HFFc6 (cell line): ENCODE data around the gene BLOC1S6. TPM values are rescaled to one million over a fixed set of nuclear protein-coding genes. Genes with fewer than 3 reads are reported as not detected.

Source experiments
- DNase-seq: peaks from one replicate; pipeline ENCODE4 v3.0.0-alpha.2; 2018
- H3K27ac Mint-ChIP-seq: 2 replicates; pipeline ENCODE4 v1.8.0; 2020; ENCODE audit warnings: mild to moderate bottlenecking, mixed read lengths
- H3K27me3 Mint-ChIP-seq: 2 replicates; pipeline ENCODE4 v1.8.0; 2021; ENCODE audit warnings: mild to moderate bottlenecking, moderate library complexity, mixed read lengths; ENCODE audit not compliant: insufficient read depth
- H3K36me3 Mint-ChIP-seq: 2 replicates; pipeline ENCODE4 v1.8.0; 2021; ENCODE audit warnings: low read depth, mixed read lengths
- H3K4me1 Mint-ChIP-seq: 2 replicates; pipeline ENCODE4 v1.8.0; 2020; ENCODE audit warnings: low read depth, mixed read lengths
- H3K4me3 Mint-ChIP-seq: 2 replicates; pipeline ENCODE4 v1.8.0; 2020; ENCODE audit warnings: mild to moderate bottlenecking, moderate library complexity, mixed read lengths
- H3K9me3 Mint-ChIP-seq: 2 replicates; pipeline ENCODE4 v1.8.0; 2020; ENCODE audit warnings: mild to moderate bottlenecking, mixed read lengths
- total RNA-seq, 6 experiments: library from RNA; stranded (reverse); fragmentation: NEBNext Ultra II Directional; extraction: Animal tissue kit (Norgen Biotek cat#: 25700); gene quantifications; 2 replicates in 1 of 6; 3 replicates in 5 of 6; pipeline ENCODE4 v1.2.3, GENCODE V29; 2021
- TF ChIP-seq, protein P1 (sequence below): fragments of 200-600 bp; sonication (generic); IDR thresholded peaks from 2 replicates; pipeline ENCODE4 v1.5.0; 2021; ENCODE audit warnings: antibody characterized with exemption, mild to moderate bottlenecking

The BLOC1S6 gene
- total RNA-seq, 6 experiments from 2014 or later = 55.2 to 67.2 (median 59.4) TPM

DNA sequence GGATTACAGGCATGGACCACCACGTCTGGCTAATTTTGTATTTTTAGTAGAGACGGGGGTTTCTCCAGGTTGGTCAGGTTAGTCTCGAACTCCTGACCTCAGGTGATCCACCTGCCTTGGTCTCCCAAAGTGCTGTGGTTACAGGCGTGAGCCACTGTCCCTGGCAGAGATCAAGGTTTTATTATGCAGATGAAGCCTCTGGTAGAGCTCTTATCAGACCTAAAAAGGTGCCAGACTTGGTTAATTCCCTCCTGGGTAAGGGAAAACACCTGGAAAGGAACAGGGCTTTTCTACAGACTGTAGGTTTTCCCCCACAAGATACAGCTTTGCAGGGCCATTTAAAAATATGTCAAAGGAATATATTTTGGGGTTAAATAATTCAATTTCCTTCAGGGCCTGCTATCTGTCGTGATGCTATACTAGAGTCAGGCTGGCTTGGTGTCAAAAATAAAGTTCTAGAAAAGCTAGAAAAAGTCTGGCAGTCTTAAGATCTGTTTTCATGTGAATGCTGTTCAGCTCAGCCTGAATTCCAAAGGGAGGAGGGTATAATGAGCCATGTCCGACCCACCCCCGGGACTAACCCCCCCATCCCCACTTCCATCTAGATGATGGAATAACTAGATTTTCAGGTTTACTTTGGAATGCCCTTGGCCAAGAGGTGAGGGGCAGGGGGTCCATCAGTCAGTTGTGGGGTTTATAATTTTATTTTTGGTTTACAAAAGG lies 1.9 kb upstream of the BLOC1S6 start:
- DNase-seq = no peak
- peaks cover 24% of the 10 kb centered on the region for H3K4me1 Mint-ChIP-seq
- peaks cover 2% of the 10 kb centered on the region for H3K27me3 Mint-ChIP-seq
- H3K4me3 Mint-ChIP-seq = no peak overlapping the region
- TF ChIP-seq, protein P1, sequence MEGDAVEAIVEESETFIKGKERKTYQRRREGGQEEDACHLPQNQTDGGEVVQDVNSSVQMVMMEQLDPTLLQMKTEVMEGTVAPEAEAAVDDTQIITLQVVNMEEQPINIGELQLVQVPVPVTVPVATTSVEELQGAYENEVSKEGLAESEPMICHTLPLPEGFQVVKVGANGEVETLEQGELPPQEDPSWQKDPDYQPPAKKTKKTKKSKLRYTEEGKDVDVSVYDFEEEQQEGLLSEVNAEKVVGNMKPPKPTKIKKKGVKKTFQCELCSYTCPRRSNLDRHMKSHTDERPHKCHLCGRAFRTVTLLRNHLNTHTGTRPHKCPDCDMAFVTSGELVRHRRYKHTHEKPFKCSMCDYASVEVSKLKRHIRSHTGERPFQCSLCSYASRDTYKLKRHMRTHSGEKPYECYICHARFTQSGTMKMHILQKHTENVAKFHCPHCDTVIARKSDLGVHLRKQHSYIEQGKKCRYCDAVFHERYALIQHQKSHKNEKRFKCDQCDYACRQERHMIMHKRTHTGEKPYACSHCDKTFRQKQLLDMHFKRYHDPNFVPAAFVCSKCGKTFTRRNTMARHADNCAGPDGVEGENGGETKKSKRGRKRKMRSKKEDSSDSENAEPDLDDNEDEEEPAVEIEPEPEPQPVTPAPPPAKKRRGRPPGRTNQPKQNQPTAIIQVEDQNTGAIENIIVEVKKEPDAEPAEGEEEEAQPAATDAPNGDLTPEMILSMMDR = no peak
- H3K9me3 Mint-ChIP-seq = no peaks in the 10 kb centered on the region
- peaks cover 4% of the 10 kb centered on the region; the same call in 1 of the 2 replicates for H3K36me3 Mint-ChIP-seq
- no peak overlapping the region for H3K27ac Mint-ChIP-seq

DNA sequence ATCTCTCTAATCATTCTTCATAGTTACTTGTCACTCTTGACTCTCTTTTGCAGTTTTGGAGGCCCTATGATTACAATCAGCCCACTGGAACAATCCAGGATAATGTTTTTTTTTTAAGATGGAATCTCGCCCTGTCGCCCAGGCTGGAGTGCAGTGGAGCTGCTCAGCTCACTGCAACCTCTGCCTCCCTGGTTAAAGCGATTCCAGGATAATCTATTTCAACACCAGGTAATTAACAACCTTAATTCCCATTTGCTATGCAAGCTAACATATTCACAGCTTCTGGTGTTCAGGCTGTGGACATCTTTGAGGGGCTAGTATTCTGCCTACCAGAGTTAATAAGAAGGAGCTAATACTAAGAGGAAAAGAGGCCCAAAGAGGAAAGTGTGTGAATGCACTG lies 1.1 kb upstream of the BLOC1S6 start:
- Mint-ChIP-seq H3K4me3 (peak overlapping the region; percentile 90), H3K9me3 (no peaks in the 10 kb centered on the region), H3K27ac (peak overlapping the region; percentile 100), H3K27me3 (peaks cover 2% of the 10 kb centered on the region), H3K4me1 (peaks cover 24% of the 10 kb centered on the region), H3K36me3 (peaks cover 4% of the 10 kb centered on the region; the same call in 1 of the 2 replicates)
- no peak for DNase-seq
- TF ChIP-seq, protein P1 = no peak

DNA sequence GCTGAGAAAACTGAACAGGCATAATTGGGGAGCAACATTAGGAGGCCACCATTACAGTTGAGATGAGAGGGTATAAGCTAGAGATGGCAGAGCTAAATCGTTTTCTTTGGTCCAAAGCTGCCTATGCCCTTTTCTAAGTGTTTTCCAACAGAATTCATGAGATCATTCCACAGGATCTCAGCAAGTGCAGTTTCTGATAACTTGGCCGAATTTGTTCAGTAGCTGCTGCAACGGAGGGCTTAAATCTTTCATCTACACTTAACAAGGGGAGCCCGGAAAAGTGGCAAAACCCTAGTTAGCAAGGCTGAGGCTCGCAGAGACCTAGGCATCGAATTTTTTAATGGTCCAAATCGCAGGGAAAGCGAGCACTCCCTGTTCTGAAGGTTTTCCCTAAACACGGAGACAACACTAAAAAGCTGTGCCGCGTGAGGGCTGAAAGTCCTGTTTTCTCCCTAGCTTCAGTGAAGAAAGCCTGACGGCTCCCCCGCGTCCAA lies 531 bp upstream of the BLOC1S6 start:
- no peak for DNase-seq
- TF ChIP-seq, protein P1 = no peak
- Mint-ChIP-seq H3K9me3 (no peaks in the 10 kb centered on the region), H3K36me3 (peaks cover 4% of the 10 kb centered on the region; the same call in 1 of the 2 replicates), H3K27ac (peak overlapping the region; percentile 100), H3K4me3 (peak overlapping the region; percentile 90), H3K27me3 (peaks cover 2% of the 10 kb centered on the region), H3K4me1 (peaks cover 24% of the 10 kb centered on the region)

DNA sequence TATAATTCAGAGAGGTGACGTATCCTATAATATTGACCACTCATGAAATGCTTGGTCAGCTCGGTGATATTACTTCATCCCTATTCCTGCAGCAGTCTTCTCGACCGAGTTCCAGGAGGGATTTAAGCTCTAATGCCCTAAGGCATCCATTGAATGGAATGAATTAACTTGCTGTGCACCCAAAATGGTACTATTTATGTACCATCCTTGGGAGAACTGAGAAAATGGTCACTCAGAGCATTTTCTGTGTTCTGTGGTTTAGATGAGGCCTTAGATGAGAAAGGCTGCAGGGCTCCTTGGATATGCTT lies 638 bp downstream of the BLOC1S6 start:
- H3K9me3 Mint-ChIP-seq = no peaks in the 10 kb centered on the region
- TF ChIP-seq, protein P1 = no peak
- no peak for DNase-seq
- H3K4me3 Mint-ChIP-seq = peak overlapping the region; percentile 90
- H3K4me1 Mint-ChIP-seq = peaks cover 24% of the 10 kb centered on the region
- H3K27ac Mint-ChIP-seq = peak overlapping the region; percentile 100
- H3K36me3 Mint-ChIP-seq = peaks cover 4% of the 10 kb centered on the region; the same call in 1 of the 2 replicates
- no peaks in the 10 kb centered on the region; the same call in 1 of the 2 replicates for H3K27me3 Mint-ChIP-seq

DNA sequence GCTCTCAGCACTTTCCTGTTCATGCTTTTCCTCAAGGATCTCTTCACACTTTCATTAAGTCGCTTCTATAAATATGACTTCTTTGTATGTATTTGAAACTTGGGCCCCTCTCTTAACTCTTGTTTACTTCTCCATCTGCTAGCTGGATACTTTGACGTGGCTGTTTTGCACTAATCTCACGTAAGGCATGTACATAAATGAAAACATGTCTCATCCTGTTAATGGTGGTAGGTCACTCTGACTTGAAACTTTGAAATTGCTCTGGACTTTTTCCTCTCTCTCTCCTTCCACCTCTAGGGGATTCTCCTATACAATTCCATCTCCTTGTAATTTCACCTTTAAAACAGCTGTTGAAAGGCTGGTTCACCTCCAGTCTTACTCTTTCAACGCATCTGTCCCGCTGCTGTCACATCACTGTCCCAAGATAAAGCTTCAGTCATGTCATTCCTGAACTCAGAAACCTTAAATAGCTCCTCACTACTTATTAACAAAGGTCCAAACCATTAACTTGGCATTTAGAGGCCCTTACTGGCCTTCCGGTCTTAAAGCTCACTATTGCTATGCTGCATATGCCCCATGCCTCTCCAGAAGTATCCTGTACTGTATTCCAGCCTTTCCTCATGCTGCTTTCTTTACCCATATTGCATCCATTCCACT lies 1.2 kb downstream of the BLOC1S6 start:
- H3K4me1 Mint-ChIP-seq = peaks cover 24% of the 10 kb centered on the region
- H3K27ac Mint-ChIP-seq = peak overlapping the region; percentile 100
- no peaks in the 10 kb centered on the region for H3K27me3 Mint-ChIP-seq
- peaks cover 4% of the 10 kb centered on the region; the same call in 1 of the 2 replicates for H3K36me3 Mint-ChIP-seq
- peak overlapping the region; percentile 90 for H3K4me3 Mint-ChIP-seq
- TF ChIP-seq, protein P1 = 0 out of 2 replicates have a peak, but pooled peaks have one; percentile 13
- no peaks in the 10 kb centered on the region for H3K9me3 Mint-ChIP-seq
- no peak for DNase-seq
